Mesenchymal stem cell (in vitro differentiated cells and primary cell): Measurements from ENCODE around the gene P4HB.

ENCODE experiments used
- DNase-seq: peaks from one replicate; pipeline ENCODE4 v3.0.0-alpha.2; 2013
- H2AFZ ChIP-seq: one replicate; pipeline ENCODE4 v1.6.1; 2013; ENCODE audit warnings: low read depth, mild to moderate bottlenecking, control low read depth, inconsistent platforms, low read length, moderate library complexity
- H2AK5ac ChIP-seq: 2 replicates; pipeline ENCODE4 v1.6.1; 2013; ENCODE audit warnings: low read length, moderate library complexity, mild to moderate bottlenecking, inconsistent platforms; ENCODE audit not compliant: severe bottlenecking
- H2BK120ac ChIP-seq: one replicate; pipeline ENCODE4 v1.6.1; 2013; ENCODE audit warnings: low read depth, mild to moderate bottlenecking, inconsistent platforms, low read length, moderate library complexity
- H2BK12ac ChIP-seq, 2 experiments: one replicate each; pipeline ENCODE4 v1.6.1; 2013; ENCODE audit warnings: inconsistent platforms in 2 of 2, low read length in 2 of 2, mild to moderate bottlenecking in 2 of 2, moderate library complexity in 2 of 2, control low read depth in 1 of 2
- H2BK15ac ChIP-seq: one replicate; pipeline ENCODE4 v1.6.1; 2013; ENCODE audit warnings: mild to moderate bottlenecking, low read depth, inconsistent platforms; ENCODE audit not compliant: poor library complexity, severe bottlenecking
- H2BK5ac ChIP-seq: 2 replicates; pipeline ENCODE4 v1.6.1; 2013; ENCODE audit warnings: low read depth, mild to moderate bottlenecking, low read length, control low read depth, inconsistent platforms; ENCODE audit not compliant: poor library complexity, severe bottlenecking
- H3K14ac ChIP-seq, 2 experiments: one replicate each; pipeline ENCODE4 v1.6.1; 2013; ENCODE audit warnings: inconsistent platforms in 2 of 2, low read length in 2 of 2, control low read depth in 1 of 2, mild to moderate bottlenecking in 1 of 2, moderate library complexity in 1 of 2
- H3K18ac ChIP-seq, 2 experiments: one replicate each; pipeline ENCODE4 v1.6.1; 2013; ENCODE audit warnings: inconsistent platforms in 2 of 2, low read length in 2 of 2, control low read depth in 1 of 2, low read depth in 1 of 2, mild to moderate bottlenecking in 1 of 2
- H3K23ac ChIP-seq, 2 experiments: one replicate each; pipeline ENCODE4 v1.6.1; 2013; ENCODE audit warnings: inconsistent platforms in 2 of 2, low read length in 2 of 2, mild to moderate bottlenecking in 2 of 2, moderate library complexity in 2 of 2, control low read depth in 1 of 2
- H3K27ac ChIP-seq: 2 replicates; pipeline ENCODE4 v1.5.1; 2013; ENCODE audit warnings: mild to moderate bottlenecking, moderate library complexity, low read length, control low read depth, inconsistent platforms; ENCODE audit not compliant: poor library complexity, severe bottlenecking
- H3K27me3 ChIP-seq, 2 experiments: 2 replicates each; pipeline versions ENCODE4 v1.6.1 to v1.7.0; 2013; ENCODE audit warnings: low read length in 2 of 2, mild to moderate bottlenecking in 2 of 2, moderate library complexity in 2 of 2, control low read depth in 1 of 2, inconsistent platforms in 1 of 2; ENCODE audit not compliant: control insufficient read depth in 1 of 2, insufficient read depth in 1 of 2
- H3K36me3 ChIP-seq, 2 experiments: 2 replicates each; pipeline versions ENCODE4 v1.6.1 to v1.7.0; 2013; ENCODE audit warnings: low read length in 2 of 2, control low read depth in 1 of 2, inconsistent platforms in 1 of 2, low read depth in 1 of 2, mild to moderate bottlenecking in 1 of 2; ENCODE audit not compliant: insufficient read depth in 2 of 2, control insufficient read depth in 1 of 2
- H3K4ac ChIP-seq, 2 experiments: one replicate each; pipeline ENCODE4 v1.6.1; 2013; ENCODE audit warnings: inconsistent platforms in 2 of 2, low read length in 2 of 2, mild to moderate bottlenecking in 2 of 2, moderate library complexity in 2 of 2, control low read depth in 1 of 2, low read depth in 1 of 2
- H3K4me1 ChIP-seq: 2 replicates; pipeline ENCODE4 v1.6.1; 2013; ENCODE audit warnings: low read depth, low read length, control low read depth; ENCODE audit not compliant: control insufficient read depth, insufficient read depth
- H3K4me2 ChIP-seq: 2 replicates; pipeline ENCODE4 v1.6.1; 2013; ENCODE audit warnings: low read length, mild to moderate bottlenecking, inconsistent platforms; ENCODE audit not compliant: poor library complexity, severe bottlenecking
- H3K4me3 ChIP-seq, 2 experiments: 2 replicates each; pipeline versions ENCODE4 v1.5.1 to v1.7.0; 2013; ENCODE audit warnings: low read length in 2 of 2, mild to moderate bottlenecking in 2 of 2, control low read depth in 1 of 2, low read depth in 1 of 2; ENCODE audit not compliant: insufficient read depth in 1 of 2
- H3K79me1 ChIP-seq: replicated peaks from 2 replicates; pipeline ENCODE4 v1.6.1; 2013; ENCODE audit warnings: mild to moderate bottlenecking, control low read depth, low read length, inconsistent platforms; ENCODE audit not compliant: poor library complexity, severe bottlenecking
- H3K9ac ChIP-seq: 2 replicates; pipeline ENCODE4 v1.7.0; 2013; ENCODE audit warnings: mild to moderate bottlenecking, low read length, moderate library complexity
- H3K9me3 ChIP-seq: 2 replicates; pipeline ENCODE4 v1.7.0; 2013; ENCODE audit warnings: mild to moderate bottlenecking, low read length; ENCODE audit not compliant: control insufficient read depth
- H4K8ac ChIP-seq: one replicate; pipeline ENCODE4 v1.6.1; 2013; ENCODE audit warnings: inconsistent platforms, mild to moderate bottlenecking, low read length, moderate library complexity
- H4K91ac ChIP-seq: one replicate; pipeline ENCODE4 v1.6.1; 2013; ENCODE audit warnings: mild to moderate bottlenecking, low read length, inconsistent platforms
- WGBS: methylation state at CpG from one replicate; pipeline ENCODE4 v1.1.7; 2013; ENCODE audit warnings: mixed read lengths; 5-methylcytosine and 5-hydroxymethylcytosine counted together

Gene P4HB

DNA sequence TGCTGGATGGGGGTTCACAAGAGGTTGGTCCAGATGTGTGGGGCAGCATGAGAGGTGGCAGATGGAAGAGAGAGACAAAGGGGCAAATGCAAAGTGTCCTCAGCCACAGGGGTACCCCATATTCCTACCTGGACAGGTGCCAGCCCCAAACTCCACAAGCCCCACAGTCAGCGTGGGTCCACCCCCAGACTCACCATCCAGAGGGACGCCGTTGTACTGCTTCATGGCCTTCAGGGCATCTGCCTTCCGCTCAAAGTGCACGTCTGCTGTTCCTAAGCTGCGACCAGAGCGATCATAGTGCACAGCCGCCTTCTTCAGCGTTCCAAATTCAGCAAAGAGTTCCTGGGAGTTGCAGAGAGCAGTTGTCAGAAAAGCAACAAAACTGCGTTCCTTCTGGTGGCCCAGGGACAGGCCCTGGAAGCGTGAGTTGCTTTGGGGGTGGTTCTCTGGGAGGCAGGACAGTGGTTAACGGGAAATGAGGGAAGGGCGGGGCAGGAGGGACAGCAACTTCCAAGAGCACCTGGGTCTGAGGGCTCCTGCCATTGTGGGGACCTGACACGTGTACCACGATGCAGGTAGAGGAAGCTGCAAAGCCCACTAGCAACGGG lies 28.8 kb upstream of the P4HB start:
- Histone ChIP-seq H3K4me2 (no peak overlapping the region), H3K27ac (no peak overlapping the region), H3K9ac (no peak overlapping the region), H3K4me3 (no peak overlapping the region), H2BK120ac (no peak overlapping the region), H2AFZ (no peak overlapping the region), H3K36me3 (peaks cover 60 to 61% of the 10 kb centered on the region in 2 experiments), H3K14ac (no peak overlapping the region), H4K91ac (no peak overlapping the region), H3K4ac (no peak overlapping the region), H3K9me3 (no peaks in the 10 kb centered on the region), H3K18ac (no peak overlapping the region), H4K8ac (no peak overlapping the region), H2BK5ac (no peak overlapping the region), H3K4me1 (peaks cover 43% of the 10 kb centered on the region), H3K79me1 (peaks cover 28% of the 10 kb centered on the region), H3K23ac (peak overlapping the region in 1 of 2 experiments; percentile 53), H3K27me3 (no peaks in the 10 kb centered on the region), H2BK15ac (no peak overlapping the region), H2AK5ac (no peak overlapping the region), H2BK12ac (no peak overlapping the region)
- 95% methylated on average over 16 of the region's 16 CpGs for WGBS
- DNase-seq, result no peak

DNA sequence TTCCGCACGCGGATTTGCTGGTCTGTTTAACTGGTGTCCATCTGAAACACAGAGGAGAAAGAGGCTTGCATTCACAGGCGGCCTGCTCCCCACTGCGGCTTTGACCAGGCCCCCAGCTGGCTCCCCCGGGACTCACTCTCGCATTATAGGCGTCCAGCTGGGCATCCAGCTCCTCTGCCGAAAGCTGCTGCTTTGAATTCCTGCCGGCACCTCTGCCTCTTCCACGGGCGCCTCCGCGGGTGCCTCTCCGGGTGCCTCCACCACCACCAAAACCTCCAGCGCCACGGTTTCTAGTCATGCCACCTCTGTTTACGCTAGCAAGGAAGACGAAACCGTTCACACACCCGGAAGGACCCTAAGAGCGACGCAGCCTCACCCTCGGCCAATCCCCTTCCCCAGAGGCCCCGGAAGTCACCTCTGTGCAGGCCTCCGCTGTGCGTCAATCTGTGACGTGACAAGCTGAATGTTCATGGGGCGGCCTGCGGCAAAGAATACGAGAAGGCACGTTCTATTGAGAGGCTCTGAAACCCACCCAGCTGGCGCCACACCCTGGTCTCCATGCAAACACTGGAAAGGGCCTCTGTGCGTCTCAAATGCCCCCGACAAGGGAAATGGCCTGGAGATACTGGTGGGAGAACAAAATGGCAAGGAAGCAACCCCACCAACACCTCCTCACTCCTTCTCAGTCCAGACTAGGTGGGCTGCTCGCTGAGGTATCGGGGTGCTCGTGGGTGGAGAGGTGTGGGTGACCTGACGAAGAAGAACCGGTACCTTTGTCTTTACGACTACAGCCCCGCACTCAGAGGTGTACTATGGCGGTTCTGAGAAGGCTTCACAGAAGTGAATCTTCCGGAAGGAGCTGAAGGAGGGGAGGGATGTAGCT lies 28.0 kb upstream of the P4HB start:
- no peak overlapping the region for H2BK5ac ChIP-seq

DNA sequence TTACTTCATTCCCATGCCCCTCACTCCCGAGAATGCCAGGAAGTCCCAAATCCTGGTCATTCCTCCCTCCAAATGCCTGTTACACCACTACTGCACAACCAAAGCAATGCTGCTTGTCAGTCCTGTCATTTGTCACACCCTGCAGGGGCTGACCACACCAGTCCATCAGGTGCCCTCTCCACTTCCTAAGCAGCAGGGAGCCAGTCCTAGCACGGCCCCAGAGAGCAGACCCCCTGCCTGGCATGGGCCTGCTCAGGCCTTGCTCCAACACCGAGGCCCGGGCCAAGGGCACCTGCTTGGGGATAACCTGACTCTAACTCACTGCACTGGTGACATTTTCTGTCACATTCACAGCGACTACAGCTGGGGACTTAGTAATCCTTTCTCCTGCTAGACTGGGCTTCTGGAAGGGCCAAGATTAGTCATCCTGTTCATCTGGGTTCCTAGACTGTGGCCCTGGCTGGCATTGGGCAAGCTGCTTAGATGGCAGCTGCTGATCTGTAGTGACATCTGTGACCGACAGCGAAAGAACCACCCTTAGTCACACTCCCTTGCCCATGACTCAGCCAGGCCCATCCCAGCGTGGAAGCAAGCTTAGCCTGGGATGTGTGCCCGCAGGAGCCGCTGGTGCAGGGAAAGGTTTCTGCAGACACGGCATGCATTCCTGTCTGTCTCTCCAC lies 25.7 kb upstream of the P4HB start:
- Histone ChIP-seq H4K91ac (no peak overlapping the region), H3K14ac (no peak overlapping the region), H3K27me3 (no peaks in the 10 kb centered on the region), H2BK15ac (no peak overlapping the region), H2AK5ac (peak overlapping the region; percentile 45), H3K4ac (no peak overlapping the region), H3K4me3 (no peak overlapping the region), H4K8ac (no peak overlapping the region), H3K18ac (no peak overlapping the region), H2BK120ac (no peak overlapping the region), H2BK5ac (no peak overlapping the region), H2AFZ (no peak overlapping the region), H3K23ac (no peak overlapping the region), H3K27ac (peak overlapping the region; percentile 82), H3K4me2 (no peak overlapping the region), H3K36me3 (peaks cover 75 to 79% of the 10 kb centered on the region in 2 experiments), H2BK12ac (no peak overlapping the region), H3K4me1 (peaks cover 34% of the 10 kb centered on the region), H3K79me1 (peaks cover 26% of the 10 kb centered on the region), H3K9ac (no peak overlapping the region), H3K9me3 (no peaks in the 10 kb centered on the region)
- no peak for DNase-seq
- WGBS, result 92% methylated on average over 11 of the region's 11 CpGs

More for the DNA sequence above, 28.0 kb upstream of the P4HB start:
- Histone ChIP-seq H3K4ac (no peak overlapping the region), H3K79me1 (peaks cover 28% of the 10 kb centered on the region), H2AFZ (no peak overlapping the region), H3K36me3 (peaks cover 62 to 69% of the 10 kb centered on the region in 2 experiments), H2BK15ac (no peak overlapping the region), H3K14ac (no peak overlapping the region), H3K27ac (no peak overlapping the region), H3K18ac (no peak overlapping the region), H2AK5ac (no peak overlapping the region), H3K23ac (peak overlapping the region in 1 of 2 experiments; percentile 53), H3K9me3 (no peaks in the 10 kb centered on the region), H3K4me3 (no peak overlapping the region), H3K9ac (no peak overlapping the region), H4K91ac (no peak overlapping the region), H3K4me2 (no peak overlapping the region), H3K27me3 (no peaks in the 10 kb centered on the region), H4K8ac (no peak overlapping the region), H2BK12ac (no peak overlapping the region), H3K4me1 (peaks cover 39% of the 10 kb centered on the region), H2BK120ac (no peak overlapping the region)
- WGBS, result 96% methylated on average over 43 of the region's 44 CpGs
- DNase-seq, result no peak

DNA sequence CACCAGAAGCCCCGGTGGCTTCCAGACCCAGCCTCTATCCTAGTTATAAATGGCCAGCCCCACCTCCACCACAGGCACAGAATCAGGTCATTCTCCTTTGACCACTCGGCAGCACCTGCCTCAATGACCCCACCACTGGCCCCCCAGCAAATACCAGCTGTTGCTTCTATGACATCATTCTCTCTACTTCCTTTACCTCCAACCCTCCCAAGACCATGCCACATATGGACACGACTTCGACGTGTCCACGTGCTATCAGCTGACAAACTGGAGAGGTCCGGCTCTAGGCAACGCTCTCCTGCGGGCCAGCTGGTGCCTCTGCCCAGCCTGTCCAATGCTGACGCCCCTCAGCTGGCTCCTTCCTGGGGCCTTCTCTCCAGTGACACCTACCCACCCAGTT lies 25.1 kb upstream of the P4HB start:
- Histone ChIP-seq H3K4me3 (no peak overlapping the region), H4K91ac (no peak overlapping the region), H3K9ac (no peak overlapping the region), H3K4me2 (no peak overlapping the region), H2AK5ac (peak overlapping the region; percentile 45), H3K14ac (no peak overlapping the region), H3K4ac (no peak overlapping the region), H3K18ac (no peak overlapping the region), H3K27me3 (no peaks in the 10 kb centered on the region), H2BK5ac (no peak overlapping the region), H2AFZ (no peak overlapping the region), H3K79me1 (peaks cover 27% of the 10 kb centered on the region), H3K27ac (peak overlapping the region; percentile 82), H3K23ac (no peak overlapping the region), H3K36me3 (peaks cover 74 to 75% of the 10 kb centered on the region in 2 experiments), H2BK12ac (no peak overlapping the region), H2BK15ac (no peak overlapping the region), H2BK120ac (no peak overlapping the region), H3K4me1 (peaks cover 31% of the 10 kb centered on the region), H3K9me3 (no peaks in the 10 kb centered on the region), H4K8ac (no peak overlapping the region)
- WGBS, result 93% methylated on average over 10 of the region's 10 CpGs
- DNase-seq, result no peak
